HepG2 (cell line): ENCODE results near the gene VTN. TPM values are rescaled to one million over a fixed set of nuclear protein-coding genes. Genes with fewer than 3 reads are reported as not detected.

Experiments used
- ARNT2 ChIP-seq: sonication (generic); formaldehyde crosslinking; IDR thresholded peaks from 2 replicates; pipeline ENCODE4 v1.8.0; 2022; ENCODE audit warnings: mild to moderate bottlenecking, low read depth, missing genetic modification reagents, moderate library complexity
- ISL2 ChIP-seq: sonication (generic); formaldehyde crosslinking; IDR thresholded peaks from 2 replicates; pipeline ENCODE4 v1.5.0; 2020; ENCODE audit warnings: missing genetic modification reagents
- KDM5A ChIP-seq: fragments of 200-600 bp; sonication (generic); IDR thresholded peaks from 2 replicates; pipeline ENCODE4 v1.7.0; 2018; ENCODE audit warnings: antibody characterized with exemption, mild to moderate bottlenecking, low read length, borderline replicate concordance
- KDM6A ChIP-seq: IDR thresholded peaks from 2 replicates; pipeline ENCODE4 v1.6.1; 2016; ENCODE audit warnings: low read depth
- LCORL ChIP-seq, 2 experiments: fragments of 450-650 bp in 1 of 2; sonication (generic) in 1 of 2; formaldehyde crosslinking in 1 of 2; IDR thresholded peaks; 2 replicates each; pipeline versions ENCODE4 v1.5.0 to v1.6.1; 2017 to 2020; ENCODE audit warnings: antibody characterized with exemption in 1 of 2, missing genetic modification reagents in 1 of 2
- MTA3 ChIP-seq: sonication (generic); formaldehyde crosslinking; IDR thresholded peaks from 2 replicates; pipeline ENCODE4 v1.4.0; 2020; ENCODE audit warnings: missing genetic modification reagents
- NFYC ChIP-seq: IDR thresholded peaks from 2 replicates; pipeline ENCODE4 v1.6.1; 2016; ENCODE audit warnings: missing genetic modification reagents, missing compliant biosample characterization
- PAF1 ChIP-seq: IDR thresholded peaks from 2 replicates; pipeline ENCODE4 v1.6.1; 2016; ENCODE audit warnings: missing genetic modification reagents, missing compliant biosample characterization
- RELA ChIP-seq: sonication (generic); formaldehyde crosslinking; IDR thresholded peaks from 2 replicates; pipeline ENCODE4 v1.4.0; 2020; ENCODE audit warnings: missing genetic modification reagents
- RFXANK ChIP-seq: IDR thresholded peaks from 2 replicates; pipeline ENCODE4 v1.6.1; 2016
- RNF2 ChIP-seq: fragments of 450-650 bp; conservative IDR thresholded peaks from 2 replicates; pipeline ENCODE4 v1.6.1; 2016; ENCODE audit warnings: low read depth
- SATB2 ChIP-seq: sonication (generic); formaldehyde crosslinking; IDR thresholded peaks from 2 replicates; pipeline ENCODE4 v1.5.0; 2020; ENCODE audit warnings: missing genetic modification reagents
- SRF ChIP-seq: IDR thresholded peaks from 2 replicates; pipeline ENCODE4 v1.6.1; 2011; ENCODE audit warnings: mild to moderate bottlenecking, low read depth, low read length, moderate library complexity
- TGIF2 ChIP-seq: IDR thresholded peaks from 2 replicates; pipeline ENCODE4 v1.6.1; 2016; ENCODE audit warnings: control low read depth, missing compliant biosample characterization
- ZNF17 ChIP-seq: sonication (generic); formaldehyde crosslinking; IDR thresholded peaks from 2 replicates; pipeline ENCODE4 v1.5.0; 2020; ENCODE audit warnings: mild to moderate bottlenecking, missing genetic modification reagents
- ZNF354B ChIP-seq: sonication (generic); formaldehyde crosslinking; IDR thresholded peaks from 2 replicates; pipeline ENCODE4 v1.8.0; 2022; ENCODE audit warnings: mild to moderate bottlenecking, missing genetic modification reagents
- ZNF660 ChIP-seq: sonication (generic); formaldehyde crosslinking; IDR thresholded peaks from 2 replicates; pipeline ENCODE4 v1.5.1; 2020; ENCODE audit warnings: mild to moderate bottlenecking, low read depth, missing genetic modification reagents, borderline replicate concordance
- ZNF670 ChIP-seq: sonication (generic); formaldehyde crosslinking; IDR thresholded peaks from 2 replicates; pipeline ENCODE4 v1.8.0; 2022; ENCODE audit warnings: mild to moderate bottlenecking, missing genetic modification reagents, borderline replicate concordance
- polyA plus RNA-seq, 8 experiments: library from polyadenylated mRNA; depleted of rRNA in 3 of 8; stranded (reverse) in 7 of 8; unstranded in 1 of 8; fragments of >200 nt; fragmentation: Illumina TruSeq in 4 of 8; extraction: Trizol in 4 of 8; gene quantifications; 2 replicates each; pipeline versions ENCODE4 v1.2.1 to v1.2.3, GENCODE V29; 2011 to 2016; ENCODE audit warnings: low read depth in 4 of 8, missing spikeins in 1 of 8, mixed read lengths in 1 of 8; ENCODE audit not compliant: insufficient read depth in 1 of 8
- total RNA-seq, 5 experiments: library from RNA; depleted of rRNA; stranded (reverse); fragments of >200 nt; fragmentation: Illumina TruSeq; extraction: Trizol; gene quantifications; 2 replicates each; pipeline ENCODE4 v1.2.3, GENCODE V29; 2016; ENCODE audit warnings: low read depth in 1 of 5
- TF ChIP-seq, protein P1 (sequence below): sonication (generic); formaldehyde crosslinking; IDR thresholded peaks from 2 replicates; pipeline ENCODE4 v1.5.0; 2020; ENCODE audit warnings: missing genetic modification reagents
- TF ChIP-seq, protein P2 (sequence below), 2 experiments: IDR thresholded peaks; 2 replicates each; pipeline ENCODE4 v1.6.1; 2011 to 2012; ENCODE audit warnings: low read length in 2 of 2, borderline replicate concordance in 1 of 2, low read depth in 1 of 2, mild to moderate bottlenecking in 1 of 2, moderate library complexity in 1 of 2
- TF ChIP-seq, protein P3 (sequence below): IDR thresholded peaks from 2 replicates; pipeline ENCODE4 v1.6.1; 2016; ENCODE audit warnings: low read depth
- TF ChIP-seq, protein P4 (sequence below): sonication (generic); formaldehyde crosslinking; IDR thresholded peaks from 2 replicates; pipeline ENCODE4 v1.8.0; 2023; ENCODE audit warnings: mild to moderate bottlenecking, missing genetic modification reagents

Gene VTN
- total and polyA plus RNA-seq, 2 of the 13 experiments (the other 11 are each of a cell fraction or from before 2014, with no cell fraction given) = 108 to 131 TPM

DNA sequence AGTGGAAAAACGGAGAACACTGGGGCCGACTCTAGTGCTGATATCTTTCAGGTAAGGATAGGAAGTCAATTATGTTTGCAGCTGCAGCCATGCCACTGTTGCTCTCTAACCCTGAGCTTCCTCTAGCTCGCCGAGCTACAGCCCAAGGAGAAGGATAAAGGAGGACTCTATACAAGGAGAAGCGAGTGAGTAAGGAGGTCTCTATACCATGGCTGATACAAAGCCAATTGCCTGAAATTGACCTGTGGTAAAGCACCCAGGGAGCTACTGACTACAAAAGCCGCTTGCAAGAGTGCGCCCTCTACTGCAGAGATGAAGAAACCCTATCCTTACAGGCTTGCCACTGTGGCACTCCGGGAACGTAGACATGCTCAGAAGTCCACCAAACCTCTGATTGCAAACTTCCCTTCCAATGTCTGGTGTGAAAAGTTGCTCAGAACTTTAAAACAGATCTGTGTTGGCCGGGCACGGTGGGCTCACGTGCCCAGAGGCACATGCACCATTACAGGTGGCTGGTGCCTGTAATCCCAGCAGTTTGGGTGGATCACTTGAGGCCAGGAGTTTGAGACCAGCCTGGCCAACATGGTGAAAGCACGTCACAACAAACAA lies 46.7 kb upstream of the VTN start (continued):
- TF ChIP-seq, protein P1, sequence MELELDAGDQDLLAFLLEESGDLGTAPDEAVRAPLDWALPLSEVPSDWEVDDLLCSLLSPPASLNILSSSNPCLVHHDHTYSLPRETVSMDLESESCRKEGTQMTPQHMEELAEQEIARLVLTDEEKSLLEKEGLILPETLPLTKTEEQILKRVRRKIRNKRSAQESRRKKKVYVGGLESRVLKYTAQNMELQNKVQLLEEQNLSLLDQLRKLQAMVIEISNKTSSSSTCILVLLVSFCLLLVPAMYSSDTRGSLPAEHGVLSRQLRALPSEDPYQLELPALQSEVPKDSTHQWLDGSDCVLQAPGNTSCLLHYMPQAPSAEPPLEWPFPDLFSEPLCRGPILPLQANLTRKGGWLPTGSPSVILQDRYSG (CRISPR knock-in tag) = no peak
- TF ChIP-seq NFYC (0 out of 2 replicates have a peak, but pooled peaks have one; percentile 3), ZNF670 (no peak), LCORL (IDR thresholded peaks at IDR 0.05) (no peak), LCORL (CRISPR knock-in tag; IDR thresholded peaks at IDR 0.05) (no peak), KDM6A (no peak), SRF (no peak), ISL2 (CRISPR knock-in tag) (no peak), ZNF354B (no peak), RELA (CRISPR knock-in tag) (no peak), PAF1 (CRISPR knock-in tag) (no peak), ARNT2 (CRISPR knock-in tag) (no peak), RNF2 (peak; percentile 63; the same call in 1 of the 2 replicates), KDM5A (no peak), SATB2 (CRISPR knock-in tag) (no peak), ZNF660 (CRISPR knock-in tag) (no peak), RFXANK (CRISPR knock-in tag) (no peak), MTA3 (CRISPR knock-in tag) (no peak), ZNF17 (no peak), TGIF2 (CRISPR knock-in tag) (no peak)
- TF ChIP-seq, protein P2, sequence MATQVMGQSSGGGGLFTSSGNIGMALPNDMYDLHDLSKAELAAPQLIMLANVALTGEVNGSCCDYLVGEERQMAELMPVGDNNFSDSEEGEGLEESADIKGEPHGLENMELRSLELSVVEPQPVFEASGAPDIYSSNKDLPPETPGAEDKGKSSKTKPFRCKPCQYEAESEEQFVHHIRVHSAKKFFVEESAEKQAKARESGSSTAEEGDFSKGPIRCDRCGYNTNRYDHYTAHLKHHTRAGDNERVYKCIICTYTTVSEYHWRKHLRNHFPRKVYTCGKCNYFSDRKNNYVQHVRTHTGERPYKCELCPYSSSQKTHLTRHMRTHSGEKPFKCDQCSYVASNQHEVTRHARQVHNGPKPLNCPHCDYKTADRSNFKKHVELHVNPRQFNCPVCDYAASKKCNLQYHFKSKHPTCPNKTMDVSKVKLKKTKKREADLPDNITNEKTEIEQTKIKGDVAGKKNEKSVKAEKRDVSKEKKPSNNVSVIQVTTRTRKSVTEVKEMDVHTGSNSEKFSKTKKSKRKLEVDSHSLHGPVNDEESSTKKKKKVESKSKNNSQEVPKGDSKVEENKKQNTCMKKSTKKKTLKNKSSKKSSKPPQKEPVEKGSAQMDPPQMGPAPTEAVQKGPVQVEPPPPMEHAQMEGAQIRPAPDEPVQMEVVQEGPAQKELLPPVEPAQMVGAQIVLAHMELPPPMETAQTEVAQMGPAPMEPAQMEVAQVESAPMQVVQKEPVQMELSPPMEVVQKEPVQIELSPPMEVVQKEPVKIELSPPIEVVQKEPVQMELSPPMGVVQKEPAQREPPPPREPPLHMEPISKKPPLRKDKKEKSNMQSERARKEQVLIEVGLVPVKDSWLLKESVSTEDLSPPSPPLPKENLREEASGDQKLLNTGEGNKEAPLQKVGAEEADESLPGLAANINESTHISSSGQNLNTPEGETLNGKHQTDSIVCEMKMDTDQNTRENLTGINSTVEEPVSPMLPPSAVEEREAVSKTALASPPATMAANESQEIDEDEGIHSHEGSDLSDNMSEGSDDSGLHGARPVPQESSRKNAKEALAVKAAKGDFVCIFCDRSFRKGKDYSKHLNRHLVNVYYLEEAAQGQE (IDR thresholded peaks at IDR 0.05; ENCODE audit: borderline replicate concordance in 1 of 2, low read depth in 1 of 2, low read length in 2 of 2) = no peak
- TF ChIP-seq, protein P3, sequence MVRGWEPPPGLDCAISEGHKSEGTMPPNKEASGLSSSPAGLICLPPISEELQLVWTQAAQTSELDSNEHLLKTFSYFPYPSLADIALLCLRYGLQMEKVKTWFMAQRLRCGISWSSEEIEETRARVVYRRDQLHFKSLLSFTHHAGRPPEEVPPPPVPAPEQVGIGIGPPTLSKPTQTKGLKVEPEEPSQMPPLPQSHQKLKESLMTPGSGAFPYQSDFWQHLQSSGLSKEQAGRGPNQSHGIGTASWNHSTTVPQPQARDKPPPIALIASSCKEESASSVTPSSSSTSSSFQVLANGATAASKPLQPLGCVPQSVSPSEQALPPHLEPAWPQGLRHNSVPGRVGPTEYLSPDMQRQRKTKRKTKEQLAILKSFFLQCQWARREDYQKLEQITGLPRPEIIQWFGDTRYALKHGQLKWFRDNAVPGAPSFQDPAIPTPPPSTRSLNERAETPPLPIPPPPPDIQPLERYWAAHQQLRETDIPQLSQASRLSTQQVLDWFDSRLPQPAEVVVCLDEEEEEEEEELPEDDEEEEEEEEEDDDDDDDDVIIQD (CRISPR knock-in tag) = peak; percentile 14; the same call in 1 of the 2 replicates
- TF ChIP-seq, protein P4, sequence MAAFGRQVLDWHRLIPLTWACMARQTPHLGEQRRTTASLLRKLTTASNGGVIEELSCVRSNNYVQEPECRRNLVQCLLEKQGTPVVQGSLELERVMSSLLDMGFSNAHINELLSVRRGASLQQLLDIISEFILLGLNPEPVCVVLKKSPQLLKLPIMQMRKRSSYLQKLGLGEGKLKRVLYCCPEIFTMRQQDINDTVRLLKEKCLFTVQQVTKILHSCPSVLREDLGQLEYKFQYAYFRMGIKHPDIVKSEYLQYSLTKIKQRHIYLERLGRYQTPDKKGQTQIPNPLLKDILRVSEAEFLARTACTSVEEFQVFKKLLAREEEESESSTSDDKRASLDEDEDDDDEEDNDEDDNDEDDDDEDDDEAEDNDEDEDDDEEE (CRISPR knock-in tag) = peak; percentile 66; the same call in 1 of the 2 replicates
